Measurements from ENCODE around the gene DPF3. TPM values are rescaled to one million over a fixed set of nuclear protein-coding genes. Genes with fewer than 3 reads are reported as not detected.

Gene DPF3
- total and polyA plus RNA-seq, 9 of the 15 experiments (the other 6 are each of a cell fraction or from before 2014, with no cell fraction given), result 0.21 to 4.9 (median 1.2) TPM

- Histone ChIP-seq H3K9me1 (ENCODE audit: control insufficient read depth, insufficient read depth, low read length) (no peaks in the 10 kb centered on the region), H3K4me1 (replicated peaks in 1 of 2; ENCODE audit: control insufficient read depth in 2 of 2, insufficient read depth in 2 of 2, low read length in 2 of 2) (no peaks in the 10 kb centered on the region), H4K20me1 (replicated peaks; ENCODE audit: control insufficient read depth, insufficient read depth, low read length) (no peaks in the 10 kb centered on the region), H3K4me3 (no peak overlapping the region), H3K79me2 (ENCODE audit: control insufficient read depth, insufficient read depth, low read length) (no peaks in the 10 kb centered on the region), H3K27me3 (ENCODE audit: control insufficient read depth in 2 of 2, insufficient read depth in 2 of 2, low read length in 2 of 2) (peaks cover 0 to 6% of the 10 kb centered on the region in 2 experiments; a peak in 1 of 5 replicates), H3K9ac (ENCODE audit: insufficient read depth in 1 of 2, low read depth in 2 of 2, low read length in 2 of 2) (no peak overlapping the region), H3K4me2 (ENCODE audit: insufficient read depth, low read length) (no peak overlapping the region), H3K36me3 (ENCODE audit: control insufficient read depth, insufficient read depth, low read length) (no peaks in the 10 kb centered on the region), H3K27ac (ENCODE audit: extremely low read depth, low read depth, low read length) (no peak overlapping the region), H3K9me3 (replicated peaks; ENCODE audit: control insufficient read depth, insufficient read depth, low read depth, low read length) (no peaks in the 10 kb centered on the region), H2AFZ (ENCODE audit: low read depth, low read length) (no peak overlapping the region)
- BruUV-seq (replicated peaks), result no TSS peak
- intact Hi-C loops (cut with micrococcal nuclease) (no loop called here), in situ Hi-C loops (cut with MboI) (no loop called here)
- no peak for FAIRE-seq
- WGBS (ENCODE audit: insufficient coverage, low coverage, missing lambda C conversion rate), result 75% methylated on average over 4 of the region's 4 CpGs
- ATAC-seq, result peak; percentile 82
- POLR2A ChIA-PET, result no interaction called here
- DNase-seq (ENCODE audit: extremely low read depth in 1 of 4, low spot score in 3 of 4), result no peak
- CTCF ChIA-PET (ENCODE audit: low intra/inter-chr PET ratio), result no interaction called here
- TF ChIP-seq FOSL1 (tag; conservative IDR thresholded peaks at IDR 0.05) (no peak), CHCHD3 (CRISPR knock-in tag; IDR thresholded peaks at IDR 0.05) (no peak), CEBPG (CRISPR knock-in tag; IDR thresholded peaks at IDR 0.05) (no peak), CEBPG (tag; conservative IDR thresholded peaks at IDR 0.05 in 1 of 2, IDR thresholded peaks at IDR 0.05 in 1 of 2) (no peak), SREBF1 (IDR thresholded peaks at IDR 0.05; ENCODE audit: borderline replicate concordance, low read depth, low read length) (no peak), USF2 (CRISPR knock-in tag; IDR thresholded peaks at IDR 0.05) (no peak; the same call in 1 of the 2 replicates), REST (IDR thresholded peaks at IDR 0.05; ENCODE audit: borderline replicate concordance) (no peak), REST (CRISPR knock-in tag; IDR thresholded peaks at IDR 0.05; ENCODE audit: low read depth) (no peak), HCFC1 (IDR thresholded peaks at IDR 0.05; ENCODE audit: low read depth, low read length) (peak; percentile 66), SMARCC2 (IDR thresholded peaks at IDR 0.05; ENCODE audit: low read depth) (no peak), SRSF1 (IDR thresholded peaks at IDR 0.05; ENCODE audit: low read depth, low read length) (no peak), SIX5 (IDR thresholded peaks at IDR 0.05; ENCODE audit: borderline replicate concordance in 1 of 2, insufficient read depth in 1 of 2, low read depth in 1 of 2, low read length in 2 of 2) (peak; percentile 38 to 39; a peak in 2 of 4 replicates), VEZF1 (CRISPR knock-in tag; IDR thresholded peaks at IDR 0.05) (no peak)
These were observed 46.2 kb downstream of the DPF3 start for GRCh38 chr14:72847721-72848120.

Measured in K562 (cell line).